Endothelial cell of umbilical vein (primary cell): Measurements from ENCODE around the gene SMIM26. TPM values are rescaled to one million over a fixed set of nuclear protein-coding genes. Genes with fewer than 3 reads are reported as not detected.

ENCODE experiments used
- BruUV-seq: library from RNA; stranded (reverse); fragments of 400-500 nt; replicated peaks from 2 replicates; lab custom pipeline; 2021; lab: Mats Ljungman, UMichigan
- CTCF ChIA-PET: fragments of 300-600, 350-600 bp; sonication (Branson Sonifier 250); formaldehyde crosslinking; loops from one replicate; lab custom pipeline; 2021; ENCODE audit warnings: antibody characterized with exemption, inconsistent platforms; lab: Charles Lee
- POLR2A ChIA-PET: fragments of 300-600, 350-600 bp; sonication (Branson Sonifier 250); formaldehyde crosslinking; loops from one replicate; lab custom pipeline; 2021; ENCODE audit warnings: antibody characterized with exemption, inconsistent platforms; lab: Charles Lee
- DNase-seq: peaks from one replicate; pipeline ENCODE4 v3.0.0-alpha.2; 2011; ENCODE audit warnings: low read depth, low spot score
- FAIRE-seq: peaks from 2 replicates; lab custom pipeline; 2011; peaks lifted over from hg19 to GRCh38; lab: Jason Lieb, UNC
- H2AFZ ChIP-seq: 2 replicates; pipeline ENCODE4 v1.6.0; 2012; ENCODE audit warnings: low read depth, low read length, control low read depth, inconsistent platforms
- H3K27ac ChIP-seq: 2 replicates; pipeline ENCODE4 v1.5.1; 2011; ENCODE audit warnings: low read depth, mild to moderate bottlenecking, control low read depth, low read length, moderate library complexity; ENCODE audit not compliant: insufficient read depth
- H3K27me3 ChIP-seq, 2 experiments: 2 replicates each; pipeline versions ENCODE4 v1.6.0 to v1.6.1; 2011; ENCODE audit warnings: low read length in 2 of 2, mixed read lengths in 1 of 2; ENCODE audit not compliant: control insufficient read depth in 2 of 2, insufficient read depth in 2 of 2
- H3K36me3 ChIP-seq, 2 experiments: 2 replicates in 1 of 2; 3 replicates in 1 of 2; pipeline ENCODE4 v1.5.1; 2011; ENCODE audit warnings: low read length in 2 of 2, mild to moderate bottlenecking in 1 of 2, moderate library complexity in 1 of 2; ENCODE audit not compliant: control insufficient read depth in 2 of 2, insufficient read depth in 2 of 2; ENCODE audit errors: extremely low read depth in 1 of 2
- H3K4me1 ChIP-seq: 3 replicates; pipeline ENCODE4 v1.5.1; 2011; ENCODE audit warnings: mild to moderate bottlenecking, low read length; ENCODE audit not compliant: control insufficient read depth, insufficient read depth; ENCODE audit errors: extremely low read depth
- H3K4me2 ChIP-seq: 2 replicates; pipeline ENCODE4 v1.6.1; 2011; ENCODE audit warnings: low read length, control low read depth, mixed read lengths; ENCODE audit not compliant: insufficient read depth
- H3K4me3 ChIP-seq, 3 experiments: fragments of 200-600 bp in 1 of 3; sonication (generic), shearing (Covaris generic) in 1 of 3; replicated peaks in 1 of 3; 2 replicates each; pipeline ENCODE4 v1.5.1; 2011 to 2016; ENCODE audit warnings: control low read depth in 3 of 3, low read length in 3 of 3, mild to moderate bottlenecking in 2 of 3, inconsistent platforms in 1 of 3, low read depth in 1 of 3, moderate library complexity in 1 of 3; ENCODE audit not compliant: insufficient read depth in 1 of 3
- H3K79me2 ChIP-seq: 2 replicates; pipeline ENCODE4 v1.6.0; 2012; ENCODE audit warnings: low read length, inconsistent platforms; ENCODE audit not compliant: control insufficient read depth, insufficient read depth
- H3K9ac ChIP-seq: replicated peaks from 2 replicates; pipeline ENCODE3; 2011; ENCODE audit warnings: low read length, control low read depth; ENCODE audit not compliant: insufficient read depth; ENCODE audit errors: extremely low read depth
- H3K9me1 ChIP-seq: replicated peaks from 3 replicates; pipeline ENCODE4 v1.6.0; 2011; ENCODE audit warnings: mild to moderate bottlenecking, low read length; ENCODE audit not compliant: control insufficient read depth, insufficient read depth; ENCODE audit errors: extremely low read depth
- H3K9me3 ChIP-seq: replicated peaks from 2 replicates; pipeline ENCODE4 v1.5.1; 2012; ENCODE audit warnings: low read length, inconsistent platforms; ENCODE audit not compliant: control insufficient read depth, insufficient read depth
- H4K20me1 ChIP-seq: replicated peaks from 2 replicates; pipeline ENCODE3; 2011; ENCODE audit warnings: mild to moderate bottlenecking, low read length; ENCODE audit not compliant: control insufficient read depth, insufficient read depth; ENCODE audit errors: extremely low read depth
- FOS ChIP-seq: IDR thresholded peaks from 2 replicates; pipeline ENCODE4 v1.6.1; 2011; ENCODE audit warnings: mild to moderate bottlenecking, low read length, moderate library complexity, borderline replicate concordance; ENCODE audit not compliant: insufficient read depth
- GATA2 ChIP-seq: IDR thresholded peaks from 2 replicates; pipeline ENCODE4 v1.7.0; 2011; ENCODE audit warnings: low read depth, mild to moderate bottlenecking, moderate library complexity, mixed read lengths, low read length; ENCODE audit not compliant: insufficient read length, insufficient read depth
- JUN ChIP-seq: IDR thresholded peaks from 2 replicates; pipeline ENCODE4 v1.6.1; 2011; ENCODE audit warnings: borderline replicate concordance, low read depth; ENCODE audit not compliant: insufficient read length, insufficient read depth
- POLR2A ChIP-seq: IDR thresholded peaks from 2 replicates; pipeline ENCODE4 v1.6.1; 2012; ENCODE audit warnings: low read depth, mild to moderate bottlenecking, control low read depth, low read length
- POLR2AphosphoS5 ChIP-seq: IDR thresholded peaks from 2 replicates; pipeline ENCODE4 v1.6.1; 2012; ENCODE audit warnings: low read depth, mild to moderate bottlenecking, control low read depth, low read length, moderate library complexity; ENCODE audit not compliant: insufficient read depth
- dilution Hi-C: fragments of 300-500 bp; cut with MboI; formaldehyde crosslinking; loops from one replicate; pipeline ENCODE4 v1.15.0; 2019; ENCODE audit warnings: low sequenced_read_pairs; ENCODE audit not compliant: extremely low pct_ligation_motif_present
- intact Hi-C: fragments of 100-400 bp; cut with micrococcal nuclease; formaldehyde crosslinking; loops from one replicate; pipeline ENCODE4 v1.10.0; 2022
- polyA plus RNA-seq, 4 experiments: library from polyadenylated mRNA; depleted of rRNA in 3 of 4; stranded (reverse) in 3 of 4; unstranded in 1 of 4; fragments of >200 nt; gene quantifications; 2 replicates each; pipeline versions ENCODE4 v1.2.1 to v1.2.3, GENCODE V29; 2011 to 2012; ENCODE audit warnings: missing spikeins in 1 of 4
- total RNA-seq: library from RNA; stranded (reverse); gene quantifications from 2 replicates; pipeline ENCODE4 v1.2.3, GENCODE V29; 2021
- TF ChIP-seq, protein P1 (sequence below), 2 donors: IDR thresholded peaks; 1 replicate in 1 of 2; 2 replicates in 1 of 2; pipeline ENCODE4 v1.5.1; 2011; ENCODE audit warnings: low read length in 2 of 2, mild to moderate bottlenecking in 2 of 2, moderate library complexity in 2 of 2, control low read depth in 1 of 2, inconsistent platforms in 1 of 2, low read depth in 1 of 2; ENCODE audit not compliant: insufficient read depth in 1 of 2; ENCODE audit errors: extremely low read depth in 1 of 2

Gene SMIM26
- total and polyA plus RNA-seq, 2 donors (not counting 3 experiments of a cell fraction or from before 2014, with no cell fraction given), result 54.1 to 92.0 TPM

DNA sequence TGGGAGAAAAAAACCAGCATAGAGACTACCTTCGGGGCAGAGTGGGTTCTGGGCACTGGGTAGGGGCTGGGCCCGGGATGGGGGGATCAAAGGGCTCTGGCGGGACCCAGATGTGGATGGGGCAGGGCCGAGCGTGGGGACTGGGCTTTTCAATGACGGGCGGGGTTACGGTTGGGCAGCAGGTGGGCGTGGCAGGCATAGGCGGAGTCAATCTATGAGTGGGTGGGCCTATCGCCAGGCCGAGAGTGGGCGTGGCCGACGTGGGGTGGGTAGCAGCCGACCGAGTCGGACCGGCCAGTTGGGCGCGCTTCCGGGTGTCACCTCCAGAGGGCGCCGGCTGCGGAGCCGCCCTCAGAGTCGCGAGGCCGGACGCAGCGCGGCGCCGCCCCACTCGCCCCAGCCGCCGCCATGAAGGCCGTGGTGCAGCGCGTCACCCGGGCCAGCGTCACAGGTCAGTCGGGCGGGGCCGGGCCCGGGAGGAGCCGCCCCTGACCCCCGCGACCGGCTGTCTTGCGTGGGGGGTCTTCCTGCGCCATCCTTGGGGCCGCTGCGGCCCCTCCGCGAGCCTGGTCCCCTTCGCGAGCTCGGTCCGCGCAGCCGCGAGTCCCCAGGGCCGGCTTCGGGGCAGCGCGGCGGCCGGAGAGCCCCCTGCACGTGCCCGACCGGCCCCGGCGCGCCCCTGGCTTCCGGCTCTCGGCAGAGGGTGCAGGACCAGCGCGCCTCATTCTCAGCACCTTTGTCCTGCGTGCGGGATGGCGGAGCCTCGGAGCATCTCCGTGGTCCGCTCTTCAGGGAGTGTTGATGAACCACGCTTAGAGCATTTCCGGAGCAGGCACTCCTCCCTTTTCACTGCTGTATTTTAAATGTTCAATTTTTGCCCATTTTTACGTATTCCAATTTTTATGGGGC, 20.7 kb downstream of the SMIM26 start, which contains the start of gene DTD1:
Gene DTD1, plus strand, starts transcription at position 390 of the 909 bp plus-strand sequence. Its CDS starts 19 bp downstream, at position 409.
- Histone ChIP-seq H3K4me1 (peaks cover 9% of the 10 kb centered on the region), H3K27me3 (peaks cover 4% of the 10 kb centered on the region in 2 experiments), H3K27ac (peak within 1 kb of the TSS; percentile 6), H3K79me2 (peaks cover 5% of the 10 kb centered on the region), H3K36me3 (no peaks in the 10 kb centered on the region), H3K9ac (peak within 1 kb of the TSS; percentile 57), H3K4me3 (peak within 1 kb of the TSS; percentile 65 to 83 (median 82)), H3K9me3 (no peaks in the 10 kb centered on the region), H2AFZ (peak within 1 kb of the TSS; percentile 91), H3K4me2 (peak within 1 kb of the TSS; percentile 89), H4K20me1 (no peaks in the 10 kb centered on the region), H3K9me1 (no peaks in the 10 kb centered on the region)
- dilution Hi-C loops (no loop called here), intact Hi-C loops (loop anchor here (1.0 to 5.0 kb wide), 6 partner anchors 21 to 451 kb away; partner anchors contain the start of genes DZANK1, KAT14, PET117 and POLR3F)
- no peak for TF ChIP-seq FOS
- no peak for TF ChIP-seq JUN
- peak; percentile 64 for TF ChIP-seq POLR2A
- TF ChIP-seq GATA2, result no peak
- peak; percentile 80 for TF ChIP-seq POLR2AphosphoS5
- TF ChIP-seq, protein P1, sequence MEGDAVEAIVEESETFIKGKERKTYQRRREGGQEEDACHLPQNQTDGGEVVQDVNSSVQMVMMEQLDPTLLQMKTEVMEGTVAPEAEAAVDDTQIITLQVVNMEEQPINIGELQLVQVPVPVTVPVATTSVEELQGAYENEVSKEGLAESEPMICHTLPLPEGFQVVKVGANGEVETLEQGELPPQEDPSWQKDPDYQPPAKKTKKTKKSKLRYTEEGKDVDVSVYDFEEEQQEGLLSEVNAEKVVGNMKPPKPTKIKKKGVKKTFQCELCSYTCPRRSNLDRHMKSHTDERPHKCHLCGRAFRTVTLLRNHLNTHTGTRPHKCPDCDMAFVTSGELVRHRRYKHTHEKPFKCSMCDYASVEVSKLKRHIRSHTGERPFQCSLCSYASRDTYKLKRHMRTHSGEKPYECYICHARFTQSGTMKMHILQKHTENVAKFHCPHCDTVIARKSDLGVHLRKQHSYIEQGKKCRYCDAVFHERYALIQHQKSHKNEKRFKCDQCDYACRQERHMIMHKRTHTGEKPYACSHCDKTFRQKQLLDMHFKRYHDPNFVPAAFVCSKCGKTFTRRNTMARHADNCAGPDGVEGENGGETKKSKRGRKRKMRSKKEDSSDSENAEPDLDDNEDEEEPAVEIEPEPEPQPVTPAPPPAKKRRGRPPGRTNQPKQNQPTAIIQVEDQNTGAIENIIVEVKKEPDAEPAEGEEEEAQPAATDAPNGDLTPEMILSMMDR (IDR thresholded peaks at IDR 0.05; ENCODE audit: extremely low read depth in 1 of 2, insufficient read depth in 1 of 2, low read depth in 1 of 2, low read length in 2 of 2), result peak; percentile 70 to 78
- ChIA-PET POLR2A (no interaction called here), CTCF (interaction anchor here (0.6 to 1.4 kb wide), 5 partner anchors 21 to 996 kb away, joined by 3 to 6 read pairs (median 4); partner anchors contain the start of genes SEC23B and SMIM26)
- DNase-seq (peak; percentile 85), FAIRE-seq (peak; percentile 82)
- no TSS peak for BruUV-seq
